GM21737 (cell line): Measurements from ENCODE around the gene NAGLU.

Experiments used
- ATAC-seq: cut with Tn5 transposase; IDR thresholded peaks from one replicate; pipeline ENCODE4 v1.9.1; 2021; ENCODE audit warnings: mild to moderate bottlenecking, moderate library complexity; ENCODE audit not compliant: unreplicated experiment

Gene NAGLU

DNA sequence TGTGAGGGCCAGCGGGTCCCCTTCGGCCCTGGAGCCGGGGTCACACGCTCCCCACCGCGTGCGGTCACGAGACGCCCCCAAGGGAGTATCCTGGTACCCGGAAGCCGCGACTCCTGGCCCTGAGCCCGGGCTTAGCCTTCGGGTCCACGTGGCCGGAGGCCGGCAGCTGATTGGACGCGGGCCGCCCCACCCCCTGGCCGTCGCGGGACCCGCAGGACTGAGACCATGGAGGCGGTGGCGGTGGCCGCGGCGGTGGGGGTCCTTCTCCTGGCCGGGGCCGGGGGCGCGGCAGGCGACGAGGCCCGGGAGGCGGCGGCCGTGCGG is at the start of gene NAGLU:
Gene NAGLU (plus strand): TSS at position 194 of the 324 bp plus-strand sequence. CDS start 32 bp downstream, at position 226.
- peak; percentile 80 for ATAC-seq

GRCh38 chr17:42488032-42488431 is 48.0 kb upstream of the NAGLU start:
- no peak for ATAC-seq

DNA sequence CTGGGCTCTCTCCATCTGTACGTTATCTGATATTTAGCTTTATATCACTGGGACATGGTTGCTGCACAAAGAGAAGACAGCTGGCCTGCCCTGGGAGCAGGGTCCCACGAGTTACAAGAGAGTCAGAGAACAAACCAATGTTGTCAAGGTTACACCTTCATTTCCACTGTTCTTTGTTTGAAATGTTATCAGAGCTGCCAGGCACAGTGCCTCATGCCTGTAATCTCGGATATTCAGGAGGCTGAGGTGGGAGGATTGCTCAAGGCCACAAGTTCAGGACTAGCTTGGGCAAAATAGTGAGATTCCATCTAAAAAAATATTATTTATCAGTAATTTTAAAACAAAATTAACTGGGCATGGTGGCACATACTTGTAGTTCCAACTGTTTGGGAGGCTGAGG is 42.7 kb upstream of the NAGLU start:
- no peak for ATAC-seq

GRCh38 chr17:42494673-42495072 is 41.4 kb upstream of the NAGLU start:
- ATAC-seq = no peak

DNA sequence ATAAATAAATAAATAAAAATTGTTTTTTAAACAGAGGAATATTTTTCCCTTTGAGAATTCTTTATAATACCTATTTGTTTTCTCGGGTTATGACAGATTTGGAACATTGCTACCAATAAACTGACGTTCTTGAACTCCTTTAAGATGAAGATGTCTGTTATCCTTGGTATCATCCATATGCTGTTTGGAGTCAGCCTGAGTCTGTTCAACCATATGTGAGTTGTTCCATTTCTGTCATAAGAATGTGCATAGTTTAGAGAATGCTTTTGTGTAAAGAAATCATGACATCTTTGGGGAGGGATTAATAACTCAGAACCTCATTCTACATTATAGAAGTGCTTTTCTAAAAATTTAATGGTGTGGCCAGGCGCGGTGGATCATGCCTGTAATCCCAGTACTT is 37.2 kb upstream of the NAGLU start:
- no peak for ATAC-seq

DNA sequence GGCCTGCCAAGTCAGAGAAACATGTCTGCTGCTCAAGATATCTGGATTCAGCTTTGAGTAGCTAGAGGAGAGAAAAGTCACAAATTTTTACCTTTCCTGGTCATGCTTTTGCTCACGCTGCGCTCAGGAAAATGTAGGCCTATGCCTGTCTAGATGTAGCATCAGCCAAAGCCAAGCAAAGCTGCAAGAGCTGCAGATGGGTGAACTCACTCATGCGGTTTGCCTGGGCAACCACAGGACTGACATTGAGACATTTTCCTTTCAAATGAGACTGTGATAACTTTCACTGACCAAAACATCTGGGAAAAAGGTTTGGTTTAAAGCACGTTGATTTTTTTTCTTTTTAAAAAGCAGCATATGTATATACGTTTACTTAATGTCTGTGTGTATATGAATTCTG is 34.0 kb upstream of the NAGLU start:
- ATAC-seq = no peak

GRCh38 chr17:42502926-42503325 is 33.1 kb upstream of the NAGLU start:
- no peak for ATAC-seq

GRCh38 chr17:42507671-42508070 is 28.4 kb upstream of the NAGLU start:
- ATAC-seq = no peak

GRCh38 chr17:42508426-42509165 is 27.4 kb upstream of the NAGLU start:
- no peak for ATAC-seq

DNA sequence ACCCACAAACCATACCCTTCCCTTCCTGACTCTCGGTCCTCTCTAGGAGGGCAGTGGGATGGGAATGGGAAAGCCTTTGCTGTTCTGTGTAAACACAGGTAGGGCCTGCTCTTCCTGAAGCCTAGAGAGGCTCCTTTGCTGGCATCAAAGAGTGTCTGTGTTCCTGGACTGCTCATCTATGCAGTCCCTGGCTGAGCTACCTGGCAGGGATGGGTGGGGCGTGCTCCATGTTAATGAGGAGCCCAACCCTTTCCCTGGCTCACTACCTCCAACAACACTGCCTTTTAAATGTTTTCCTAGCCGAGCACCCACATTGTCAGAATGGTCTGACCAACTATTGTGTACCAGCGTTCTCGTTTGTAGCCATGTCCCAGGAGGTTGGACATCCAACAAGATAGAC is 26.6 kb upstream of the NAGLU start:
- ATAC-seq = no peak

GRCh38 chr17:42509841-42510240 is 26.2 kb upstream of the NAGLU start:
- no peak for ATAC-seq

- no peak for ATAC-seq
Observed at GRCh38 chr17:42512246-42512645, 23.8 kb upstream of the NAGLU start.

- no peak for ATAC-seq
Observed at GRCh38 chr17:42512733-42513251, 23.2 kb upstream of the NAGLU start.

DNA sequence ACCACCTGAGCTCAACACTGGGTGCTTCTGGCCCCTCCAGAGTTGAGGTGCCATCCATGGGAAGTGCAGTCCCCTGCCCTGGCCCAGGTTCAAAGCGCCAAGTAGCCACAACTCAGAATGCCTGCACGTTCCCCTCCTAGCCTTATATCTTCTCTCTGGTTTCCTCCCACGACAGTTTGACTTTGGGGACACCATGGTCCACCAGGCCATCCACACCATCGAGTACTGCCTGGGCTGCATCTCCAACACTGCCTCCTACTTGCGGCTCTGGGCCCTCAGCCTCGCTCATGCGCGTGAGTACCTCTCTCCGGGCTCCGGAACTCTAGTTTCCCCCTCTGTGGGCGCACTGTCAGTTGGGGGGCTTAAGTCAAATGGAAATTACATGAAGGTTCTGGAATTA is 22.4 kb upstream of the NAGLU start:
- ATAC-seq = no peak

- no peak for ATAC-seq
Observed at GRCh38 chr17:42514279-42514678, 21.8 kb upstream of the NAGLU start.

DNA sequence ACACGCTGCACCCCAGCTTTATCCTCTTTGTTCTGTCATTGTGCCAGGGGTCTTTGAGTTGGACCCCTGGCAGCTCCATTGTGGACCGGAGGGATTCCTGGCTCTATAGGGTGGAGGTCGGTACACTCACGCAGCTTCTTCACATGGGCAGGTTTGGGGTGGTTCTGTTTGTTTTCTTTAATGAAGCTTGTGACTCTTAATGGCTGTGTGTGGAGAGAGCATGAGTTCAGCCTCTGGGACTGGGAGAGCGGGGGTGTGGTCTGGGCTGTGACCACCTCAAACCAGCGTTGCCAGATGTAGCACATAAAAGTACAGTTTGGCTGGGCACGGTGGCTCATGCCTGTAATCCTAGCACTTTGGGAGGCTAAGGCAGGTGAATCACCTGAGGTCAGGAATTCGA is 21.2 kb upstream of the NAGLU start:
- ATAC-seq = no peak

DNA sequence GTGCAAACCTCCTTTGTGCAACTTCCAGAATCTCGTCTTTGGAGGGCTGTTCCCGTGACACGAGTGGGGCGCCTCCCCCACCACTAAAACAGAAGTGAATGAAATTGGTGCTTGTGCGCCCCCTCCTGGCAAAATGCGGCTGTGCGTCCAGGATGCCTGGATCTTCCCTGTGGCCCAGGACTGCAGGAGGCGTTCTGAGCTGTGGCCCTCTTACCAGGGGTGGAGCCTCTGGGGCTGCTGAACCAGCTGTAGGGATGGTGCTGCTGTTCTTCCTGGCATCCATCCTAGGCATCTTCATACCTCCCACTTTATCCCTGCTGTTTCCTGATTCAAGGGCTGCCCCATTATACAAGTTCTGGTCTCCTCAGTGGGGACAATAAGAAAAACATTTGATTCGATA is 18.5 kb upstream of the NAGLU start:
- ATAC-seq = no peak

DNA sequence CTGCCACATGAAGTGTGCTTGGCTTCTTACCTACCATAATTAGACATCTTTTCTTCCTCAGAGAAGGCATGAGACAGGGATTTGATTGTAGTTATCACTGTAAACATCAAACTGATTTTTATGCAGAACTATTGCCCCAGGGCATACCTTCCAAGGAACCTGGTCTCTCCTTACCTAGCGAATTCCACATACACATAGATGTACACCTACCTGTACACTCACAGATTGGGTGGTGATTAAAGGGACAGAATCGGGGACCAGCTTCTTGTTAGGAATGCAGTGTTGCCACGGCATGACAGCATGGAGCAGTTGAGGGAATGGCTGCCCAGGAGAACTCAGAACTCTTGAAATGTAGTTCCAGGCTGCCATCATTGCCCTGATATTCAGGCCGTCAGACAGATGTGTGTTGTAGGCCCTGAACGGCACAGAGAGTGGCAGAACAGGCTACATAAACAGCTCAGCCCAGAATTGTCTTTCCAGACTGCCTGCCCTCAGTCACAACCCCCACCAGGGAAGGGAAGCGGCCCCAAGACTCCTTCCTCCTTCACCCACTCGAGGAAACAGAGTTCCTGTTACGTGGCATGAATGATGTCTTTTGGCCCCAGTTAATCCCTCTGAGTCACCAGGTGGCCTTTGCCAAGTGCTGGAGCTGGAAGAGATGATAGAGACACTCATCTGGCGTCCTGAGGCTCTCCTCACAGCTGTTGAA is 17.8 kb upstream of the NAGLU start:
- ATAC-seq = no peak

DNA sequence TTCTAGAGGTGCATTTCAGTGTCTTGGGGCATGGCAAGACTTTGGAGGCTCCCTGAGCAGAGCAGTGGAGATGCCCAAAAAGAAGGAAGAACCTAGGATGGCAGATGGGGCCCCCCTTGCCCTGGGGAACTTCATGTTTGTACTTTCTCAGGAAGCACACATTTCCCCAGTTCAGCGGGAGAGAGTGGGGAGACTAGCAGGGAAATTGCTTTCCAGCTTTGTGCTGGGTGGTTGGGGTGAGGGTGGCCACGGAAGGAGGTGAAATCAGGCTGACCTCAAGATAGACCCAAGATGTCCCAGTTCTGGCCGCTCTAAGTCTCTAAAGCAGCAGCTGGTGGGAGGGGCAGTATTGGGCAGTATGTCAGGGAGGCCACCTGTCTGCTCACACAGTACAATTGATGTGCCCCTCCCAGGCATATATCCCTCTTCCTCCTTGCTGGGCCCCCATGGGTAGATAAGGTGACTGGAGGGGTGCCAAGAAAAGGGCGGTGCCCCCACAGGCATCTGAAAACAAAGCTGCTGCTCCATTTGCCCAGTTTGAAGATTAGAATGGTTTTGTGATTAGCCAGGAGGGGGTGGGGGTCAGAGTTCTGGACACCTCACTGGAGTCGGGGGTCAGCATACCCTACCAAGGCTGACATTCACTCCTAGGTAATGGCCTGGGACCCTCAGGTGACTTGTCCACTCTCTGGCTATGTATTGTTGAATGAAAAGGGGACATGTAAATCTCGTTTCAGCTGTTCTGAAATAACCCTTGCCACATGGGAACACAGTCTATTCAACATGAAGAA is 17.1 kb upstream of the NAGLU start:
- no peak for ATAC-seq

- no peak for ATAC-seq
Observed at GRCh38 chr17:42519546-42520491, 16.2 kb upstream of the NAGLU start.

GRCh38 chr17:42520540-42520951 is 15.5 kb upstream of the NAGLU start:
- ATAC-seq = no peak
